Breast epithelium (tissue), 3 donors: ENCODE measurements around the gene SNTG2.

Experiments
- CTCF ChIP-seq, 3 donors: fragments of 450-650 bp; IDR thresholded peaks; one replicate each; pipeline ENCODE4 v1.5.1; 2016 to 2017; ENCODE audit warnings: antibody characterized with exemption in 3 of 3, mild to moderate bottlenecking in 3 of 3, moderate library complexity in 3 of 3
- POLR2A ChIP-seq: fragments of 450-650 bp; IDR thresholded peaks from one replicate; pipeline ENCODE4 v1.6.1; 2016; ENCODE audit warnings: antibody characterized with exemption, mild to moderate bottlenecking, moderate library complexity
- POLR2AphosphoS5 ChIP-seq, 3 donors: sonication (generic); formaldehyde crosslinking; IDR thresholded peaks; one replicate each; pipeline ENCODE4 v1.6.1; 2017; ENCODE audit warnings: antibody characterized with exemption in 3 of 3

- no peak for TF ChIP-seq CTCF (IDR thresholded peaks at IDR 0.05)
- no peak for TF ChIP-seq POLR2AphosphoS5 (IDR thresholded peaks at IDR 0.05)
- no peak for TF ChIP-seq POLR2A
Measured at GRCh38 chr2:1398191-1398590, 447.5 kb downstream of the SNTG2 start.
